ENCODE results near the gene SORCS3. TPM values are rescaled to one million over a fixed set of nuclear protein-coding genes. Genes with fewer than 3 reads are reported as not detected.

SORCS3 gene
- total RNA-seq, 1 experiment from 2014 or later = not detected

DNA sequence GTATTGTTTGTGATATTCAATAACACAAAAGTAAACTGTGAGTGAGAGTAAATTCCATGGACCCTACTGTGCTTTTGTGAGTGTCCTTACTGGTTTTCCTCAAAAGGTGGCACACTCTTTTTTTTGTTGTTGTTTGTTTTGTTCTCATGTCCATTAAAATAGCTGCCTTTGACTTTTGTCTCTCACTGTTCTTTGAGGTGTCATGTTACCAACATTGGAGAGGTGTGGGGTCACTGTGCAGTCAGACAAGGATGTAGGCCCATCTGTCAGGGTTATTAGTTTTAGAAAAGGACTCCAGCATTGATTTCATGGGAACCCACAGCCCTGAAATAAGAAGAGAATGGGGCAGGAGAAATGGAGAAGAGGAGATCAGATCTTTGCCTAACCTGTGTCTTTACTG lies 383.1 kb downstream of the SORCS3 start:
- Histone ChIP-seq H3K79me2 (ENCODE audit: low read depth) (no peaks in the 10 kb centered on the region), H3K4me2 (no peak overlapping the region), H2AFZ (no peak overlapping the region), H3K27ac (no peak overlapping the region), H3F3A (ENCODE audit: insufficient read depth, low read depth) (no peaks in the 10 kb centered on the region), H4K20me1 (ENCODE audit: insufficient read depth) (no peaks in the 10 kb centered on the region), H3K27me3 (ENCODE audit: insufficient read depth, low read depth) (no peaks in the 10 kb centered on the region), H3K4me3 (no peak overlapping the region), H3K9me3 (ENCODE audit: insufficient read depth, low read depth) (no peaks in the 10 kb centered on the region), H3K36me3 (ENCODE audit: low read depth) (no peaks in the 10 kb centered on the region), H3K9me2 (ENCODE audit: insufficient read depth) (no peaks in the 10 kb centered on the region), H3K4me1 (replicated peaks; ENCODE audit: insufficient read depth) (no peaks in the 10 kb centered on the region)
- no peak for TF ChIP-seq CTCF (conservative IDR thresholded peaks at IDR 0.05)
- TF ChIP-seq EZH2 (IDR thresholded peaks at IDR 0.05; ENCODE audit: low read depth) = no peak
- no peak for DNase-seq
- ChIA-PET CTCF (no interaction called here), POLR2A (ENCODE audit: unreplicated experiment) (no interaction called here)
- intact Hi-C loops (cut with micrococcal nuclease; ENCODE audit: unreplicated experiment) = no loop called here
- BruUV-seq (replicated peaks) = no TSS peak

GRCh38 chr10:105025092-105025491 lies 384.0 kb downstream of the SORCS3 start:
- Histone ChIP-seq H3K4me3 (no peak overlapping the region), H3K9me3 (ENCODE audit: insufficient read depth, low read depth) (no peaks in the 10 kb centered on the region), H3K27me3 (ENCODE audit: insufficient read depth, low read depth) (no peaks in the 10 kb centered on the region), H3K4me2 (no peak overlapping the region), H3F3A (ENCODE audit: insufficient read depth, low read depth) (no peaks in the 10 kb centered on the region), H3K9me2 (ENCODE audit: insufficient read depth) (no peaks in the 10 kb centered on the region), H3K36me3 (ENCODE audit: low read depth) (no peaks in the 10 kb centered on the region), H3K79me2 (ENCODE audit: low read depth) (no peaks in the 10 kb centered on the region), H2AFZ (no peak overlapping the region), H3K27ac (no peak overlapping the region), H3K4me1 (replicated peaks; ENCODE audit: insufficient read depth) (no peaks in the 10 kb centered on the region), H4K20me1 (ENCODE audit: insufficient read depth) (no peaks in the 10 kb centered on the region)
- TF ChIP-seq EZH2 (IDR thresholded peaks at IDR 0.05; ENCODE audit: low read depth) (no peak), CTCF (conservative IDR thresholded peaks at IDR 0.05) (no peak)
- CTCF ChIA-PET = no interaction called here
- POLR2A ChIA-PET (ENCODE audit: unreplicated experiment) = no interaction called here
- intact Hi-C loops (cut with micrococcal nuclease; ENCODE audit: unreplicated experiment) = no loop called here
- BruUV-seq (replicated peaks) = no TSS peak
- DNase-seq = no peak

DNA sequence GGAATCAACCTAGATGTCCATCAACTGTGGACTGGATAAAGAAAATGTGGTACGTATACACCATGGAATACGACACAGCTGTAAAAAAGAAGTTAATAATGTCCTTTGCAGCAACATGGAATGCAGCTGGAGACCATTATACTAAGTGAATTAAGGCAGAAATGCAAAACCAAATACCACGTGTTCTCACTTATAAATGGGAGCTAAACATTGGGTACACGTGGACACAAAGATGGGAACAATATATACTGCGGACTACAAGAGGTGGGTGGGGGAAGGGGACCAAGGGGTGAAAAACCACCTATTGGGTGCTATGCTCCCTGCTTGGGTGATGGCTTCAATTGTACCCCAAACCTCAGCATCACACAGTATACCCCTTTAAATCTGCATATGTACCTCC lies 385.5 kb downstream of the SORCS3 start:
- H4K20me1 ChIP-seq (ENCODE audit: insufficient read depth) = no peaks in the 10 kb centered on the region
- no peak overlapping the region for H3K4me2 ChIP-seq
- H2AFZ ChIP-seq = no peak overlapping the region
- H3K36me3 ChIP-seq (ENCODE audit: low read depth) = no peaks in the 10 kb centered on the region
- BruUV-seq (replicated peaks) = no TSS peak
- no peaks in the 10 kb centered on the region for H3K4me1 ChIP-seq (replicated peaks; ENCODE audit: insufficient read depth)
- H3K27ac ChIP-seq = no peak overlapping the region
- intact Hi-C loops (cut with micrococcal nuclease; ENCODE audit: unreplicated experiment) = no loop called here
- no peaks in the 10 kb centered on the region for H3K79me2 ChIP-seq (ENCODE audit: low read depth)
- DNase-seq = no peak
- no peak for TF ChIP-seq EZH2 (IDR thresholded peaks at IDR 0.05; ENCODE audit: low read depth)
- no peak for TF ChIP-seq CTCF (conservative IDR thresholded peaks at IDR 0.05)
- H3K9me2 ChIP-seq (ENCODE audit: insufficient read depth) = no peaks in the 10 kb centered on the region
- CTCF ChIA-PET = no interaction called here
- H3K4me3 ChIP-seq = no peak overlapping the region
- H3F3A ChIP-seq (ENCODE audit: insufficient read depth, low read depth) = no peaks in the 10 kb centered on the region
- POLR2A ChIA-PET (ENCODE audit: unreplicated experiment) = no interaction called here
- no peaks in the 10 kb centered on the region for H3K9me3 ChIP-seq (ENCODE audit: insufficient read depth, low read depth)
- H3K27me3 ChIP-seq (ENCODE audit: insufficient read depth, low read depth) = no peaks in the 10 kb centered on the region
